ENCODE measurements around the gene FIZ1.

DNA sequence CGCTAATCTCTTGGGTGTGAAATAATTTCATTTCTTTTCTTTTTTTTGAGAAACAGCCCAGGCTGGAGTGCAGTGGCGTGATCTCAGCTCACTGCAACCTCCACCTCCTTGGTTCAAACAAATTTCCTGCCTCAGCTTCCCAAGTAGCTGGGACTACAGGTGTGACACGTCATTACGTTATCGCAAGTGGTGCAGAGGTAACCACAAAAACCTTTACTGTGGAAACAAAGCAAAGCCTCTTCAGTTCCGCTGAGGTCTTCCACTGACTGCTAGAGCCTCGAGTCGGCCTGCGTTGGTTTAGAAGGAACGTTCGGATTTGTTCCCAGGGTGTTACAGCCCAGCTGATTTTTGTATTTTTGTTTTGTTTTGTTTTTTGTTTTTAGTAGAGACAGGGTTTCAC lies 27.0 kb upstream of the FIZ1 start:
- no peak for TF ChIP-seq CSDC2 (CRISPR knock-in tag; IDR thresholded peaks at IDR 0.05)
- no peak for TF ChIP-seq ZFP30 (CRISPR knock-in tag; IDR thresholded peaks at IDR 0.05)
- TF ChIP-seq SNAI2 (CRISPR knock-in tag; IDR thresholded peaks at IDR 0.05), result no peak

All from SK-N-SH treated with all-trans-retinoic acid at 6 μM for 48 hours (cell line).